NOMO-1 (cell line): ENCODE results near the gene ADCY4.

Experiments used
- DNase-seq, 2 experiments: peaks; one replicate each; lab custom pipeline; 2025; ENCODE audit not compliant: unreplicated experiment in 2 of 2; lab: John Stamatoyannopoulos, UW

The ADCY4 gene

DNA sequence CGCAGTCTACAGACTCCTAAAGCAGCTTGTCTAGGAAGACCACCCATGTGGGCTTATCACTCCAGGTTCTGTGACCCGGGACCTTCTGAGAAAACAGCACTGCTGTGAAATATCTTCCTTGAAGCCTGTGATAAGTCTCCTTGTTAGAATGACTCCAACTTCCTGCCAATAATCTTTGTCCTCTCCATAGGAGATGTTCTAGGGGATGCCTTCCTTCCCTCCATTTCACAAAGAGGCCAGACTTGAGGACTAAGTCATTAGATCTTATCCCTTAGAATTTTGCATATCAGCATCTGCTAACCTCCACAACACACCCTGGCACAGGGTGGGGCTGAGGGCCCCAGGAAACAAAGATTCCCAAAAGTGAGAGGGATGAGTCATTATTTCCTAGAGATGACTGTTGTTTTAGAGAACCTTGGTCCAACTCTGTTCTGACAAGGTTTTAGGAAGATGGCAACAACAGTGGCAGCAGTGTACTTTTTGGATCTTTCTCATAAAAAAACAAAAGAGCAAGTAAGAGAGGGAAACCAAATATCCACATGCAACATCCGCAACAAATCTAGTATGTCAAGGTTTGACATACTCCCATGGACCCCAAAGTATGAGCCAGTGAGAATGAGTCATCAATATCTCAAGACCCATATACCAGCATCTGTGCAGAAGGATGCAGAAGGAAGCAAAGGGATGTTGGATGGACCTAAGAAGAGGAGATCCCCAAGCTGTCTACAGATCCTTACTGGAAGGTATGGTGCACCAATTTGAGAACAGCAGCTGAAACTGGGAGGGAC lies 17.5 kb downstream of the ADCY4 start:
- DNase-seq = no peak

DNA sequence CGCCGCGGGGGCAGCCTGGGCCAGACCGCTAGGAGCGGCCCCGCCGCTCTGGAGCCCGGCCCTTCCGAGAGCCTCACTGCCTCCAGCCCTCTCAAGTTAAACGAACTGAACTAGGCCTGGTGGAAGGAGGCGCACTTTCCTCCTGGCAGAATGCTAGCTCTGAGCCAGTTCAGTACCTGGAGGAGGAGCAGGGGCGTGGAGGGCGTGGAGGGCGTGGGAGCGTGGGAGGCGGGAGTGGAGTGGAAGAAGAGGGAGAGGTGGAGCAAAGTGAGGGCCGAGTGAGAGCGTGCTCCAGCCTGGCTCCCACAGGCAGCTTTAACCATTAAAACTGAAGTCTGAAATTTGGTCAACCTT lies 18.3 kb downstream of the ADCY4 start:
- no peak for DNase-seq

DNA sequence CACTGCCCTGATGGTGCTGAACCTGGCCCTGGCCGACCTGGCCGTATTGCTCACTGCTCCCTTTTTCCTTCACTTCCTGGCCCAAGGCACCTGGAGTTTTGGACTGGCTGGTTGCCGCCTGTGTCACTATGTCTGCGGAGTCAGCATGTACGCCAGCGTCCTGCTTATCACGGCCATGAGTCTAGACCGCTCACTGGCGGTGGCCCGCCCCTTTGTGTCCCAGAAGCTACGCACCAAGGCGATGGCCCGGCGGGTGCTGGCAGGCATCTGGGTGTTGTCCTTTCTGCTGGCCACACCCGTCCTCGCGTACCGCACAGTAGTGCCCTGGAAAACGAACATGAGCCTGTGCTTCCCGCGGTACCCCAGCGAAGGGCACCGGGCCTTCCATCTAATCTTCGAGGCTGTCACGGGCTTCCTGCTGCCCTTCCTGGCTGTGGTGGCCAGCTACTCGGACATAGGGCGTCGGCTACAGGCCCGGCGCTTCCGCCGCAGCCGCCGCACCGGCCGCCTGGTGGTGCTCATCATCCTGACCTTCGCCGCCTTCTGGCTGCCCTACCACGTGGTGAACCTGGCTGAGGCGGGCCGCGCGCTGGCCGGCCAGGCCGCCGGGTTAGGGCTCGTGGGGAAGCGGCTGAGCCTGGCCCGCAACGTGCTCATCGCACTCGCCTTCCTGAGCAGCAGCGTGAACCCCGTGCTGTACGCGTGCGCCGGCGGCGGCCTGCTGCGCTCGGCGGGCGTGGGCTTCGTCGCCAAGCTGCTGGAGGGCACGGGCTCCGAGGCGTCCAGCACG lies 18.9 kb downstream of the ADCY4 start:
- no peak for DNase-seq

DNA sequence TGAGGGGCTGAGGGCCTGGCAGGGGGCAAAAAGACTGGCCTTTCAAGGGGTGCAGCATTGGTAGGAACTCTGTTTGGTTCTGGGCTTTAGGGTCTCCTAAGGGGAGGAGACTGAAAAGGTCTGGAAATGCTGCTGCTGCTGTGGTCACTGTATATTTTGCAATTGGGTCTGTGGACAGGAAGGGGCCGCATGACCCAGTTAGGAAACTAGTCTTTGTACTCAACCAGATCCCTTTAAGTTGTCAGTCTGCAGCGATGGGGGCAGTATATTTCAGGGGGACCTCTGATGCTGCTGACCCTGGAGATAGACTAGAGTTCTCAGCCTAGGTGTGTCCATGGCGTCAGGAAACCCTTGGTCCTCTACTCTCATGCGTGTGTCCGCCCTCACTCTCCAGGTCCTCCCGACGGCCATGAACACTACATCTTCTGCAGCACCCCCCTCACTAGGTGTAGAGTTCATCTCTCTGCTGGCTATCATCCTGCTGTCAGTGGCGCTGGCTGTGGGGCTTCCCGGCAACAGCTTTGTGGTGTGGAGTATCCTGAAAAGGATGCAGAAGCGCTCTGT lies 19.5 kb downstream of the ADCY4 start:
- DNase-seq = no peak

DNA sequence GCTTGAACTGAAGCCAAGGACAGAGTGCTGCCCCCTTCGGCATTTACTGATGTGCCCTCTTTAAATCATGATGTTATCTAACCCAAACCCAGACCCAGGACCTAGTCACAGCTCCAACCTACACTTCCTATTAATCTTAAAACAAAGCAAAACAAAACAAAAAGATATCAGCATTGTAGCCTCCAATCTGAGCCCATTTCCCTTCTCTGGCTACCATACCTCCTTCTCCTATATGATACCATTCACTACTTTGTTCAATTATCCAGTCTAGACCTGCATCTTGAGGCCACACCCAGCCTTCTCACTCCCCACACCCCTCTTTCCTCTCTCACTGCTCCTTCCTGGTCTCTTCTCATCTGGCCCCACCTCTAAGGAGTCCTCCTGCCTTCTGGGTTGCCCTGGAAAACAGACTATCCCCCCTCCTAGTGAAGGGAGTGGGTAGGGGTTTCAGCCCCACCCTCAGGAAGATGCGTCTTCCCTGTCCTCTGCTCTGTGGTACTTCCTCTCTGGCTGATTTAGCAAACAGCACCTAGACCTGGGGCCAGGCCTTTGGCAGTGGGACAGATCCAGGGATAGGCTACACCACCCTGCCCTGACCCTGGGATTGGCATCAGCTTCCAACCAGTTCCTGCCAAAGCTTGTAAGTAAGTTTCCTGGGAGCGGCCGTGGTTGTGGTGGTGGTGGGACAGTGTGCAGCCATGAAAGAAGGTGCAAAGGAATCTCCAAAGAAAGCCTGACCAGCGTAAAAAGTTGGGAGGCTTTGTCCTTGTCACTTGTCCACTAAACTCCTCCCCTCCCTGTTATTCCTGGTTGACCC lies 20.3 kb downstream of the ADCY4 start:
- DNase-seq = no peak

DNA sequence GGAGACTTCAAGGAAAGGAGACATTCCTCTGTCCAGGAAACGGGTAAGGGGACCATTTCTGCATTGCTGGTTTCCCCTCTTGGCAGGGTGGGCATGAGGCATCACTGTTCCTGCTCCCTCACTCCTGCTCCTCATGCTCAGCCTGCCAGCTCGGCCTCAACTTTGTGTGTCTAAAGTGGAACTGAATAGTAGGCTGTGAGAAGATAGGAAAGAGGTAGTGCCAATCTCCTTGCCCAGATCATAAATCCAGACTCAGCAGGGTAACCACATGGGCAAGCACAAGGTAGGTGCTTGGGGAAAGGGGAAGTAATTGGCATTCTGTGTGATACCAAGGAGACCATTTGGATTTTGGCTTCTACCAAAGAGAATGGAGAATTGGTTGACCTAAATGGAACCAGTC lies 21.0 kb downstream of the ADCY4 start:
- peak; percentile 30 to 72 for DNase-seq

DNA sequence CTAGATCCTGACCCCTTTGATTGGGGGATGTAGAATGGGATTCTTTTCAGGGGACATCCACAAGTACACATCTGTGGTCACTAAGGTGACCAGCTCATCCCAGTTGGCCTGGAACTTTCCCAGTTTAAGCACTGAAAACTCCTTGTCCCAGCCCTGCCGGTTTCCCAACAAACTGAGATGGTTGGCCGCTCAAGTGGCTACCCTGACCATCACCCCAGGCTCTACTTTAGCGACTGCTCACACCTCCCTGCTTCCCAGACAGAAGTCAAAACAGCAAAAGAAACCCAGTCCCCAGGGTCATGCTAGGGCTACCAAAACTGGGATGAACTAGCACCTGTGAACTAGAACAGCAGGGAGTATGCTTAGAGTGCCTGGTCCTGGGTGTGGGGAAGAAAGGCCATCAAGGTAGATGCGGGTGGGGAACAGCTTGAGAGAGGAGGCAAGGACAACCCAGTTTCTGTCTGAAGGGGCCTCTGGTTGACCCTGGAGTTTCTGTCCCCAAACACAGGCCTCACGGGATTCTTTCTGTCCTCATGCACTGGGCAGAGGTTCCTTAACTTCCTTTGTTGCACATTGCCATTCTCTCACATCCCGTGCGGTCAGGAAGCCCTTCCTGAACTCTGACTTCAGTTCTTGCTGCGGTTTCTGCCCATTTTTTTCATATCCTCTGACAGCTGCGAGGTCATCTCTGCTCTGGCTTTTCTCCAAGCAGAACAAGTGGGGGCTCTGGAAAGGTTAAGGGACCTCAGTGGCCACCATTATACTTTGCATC lies 21.9 kb downstream of the ADCY4 start:
- peak; percentile 83 to 89 for DNase-seq

- DNase-seq = peak; percentile 14 to 75
These were observed 22.8 kb downstream of the ADCY4 start for GRCh38 chr14:24311837-24312615.

- DNase-seq = peak; percentile 68 to 82
These were observed 23.9 kb downstream of the ADCY4 start, which contains the start of gene LTB4R for GRCh38 chr14:24310646-24311604. LTB4R (plus strand) TSS chr14:24311502; CDS start chr14:24315652, 4,150 bp downstream.

DNA sequence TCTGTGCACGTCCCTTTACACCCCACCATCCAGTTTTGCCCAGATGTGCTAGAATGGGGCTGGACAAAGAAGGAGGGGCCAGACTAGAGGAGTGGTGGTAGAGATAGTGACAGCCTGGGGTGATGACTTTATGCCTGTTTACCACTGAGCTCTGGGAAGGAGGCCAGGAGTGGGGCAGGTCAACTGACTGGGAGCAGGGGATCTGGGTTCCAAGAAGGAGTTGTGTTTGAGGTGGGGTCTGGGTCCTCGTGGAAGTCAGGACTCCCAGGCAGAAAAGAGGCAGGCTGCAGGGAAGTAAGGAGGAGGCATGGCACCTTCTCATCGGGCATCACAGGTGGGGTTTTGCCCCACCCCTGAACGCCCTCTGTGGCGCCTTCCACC lies 24.6 kb downstream of the ADCY4 start:
- DNase-seq = no peak

- DNase-seq = no peak
These were observed 25.2 kb downstream of the ADCY4 start, which contains the start of gene LTB4R2 for GRCh38 chr14:24309538-24310264. LTB4R2 (plus strand) TSS chr14:24310140; CDS start chr14:24310665, 525 bp downstream.

DNA sequence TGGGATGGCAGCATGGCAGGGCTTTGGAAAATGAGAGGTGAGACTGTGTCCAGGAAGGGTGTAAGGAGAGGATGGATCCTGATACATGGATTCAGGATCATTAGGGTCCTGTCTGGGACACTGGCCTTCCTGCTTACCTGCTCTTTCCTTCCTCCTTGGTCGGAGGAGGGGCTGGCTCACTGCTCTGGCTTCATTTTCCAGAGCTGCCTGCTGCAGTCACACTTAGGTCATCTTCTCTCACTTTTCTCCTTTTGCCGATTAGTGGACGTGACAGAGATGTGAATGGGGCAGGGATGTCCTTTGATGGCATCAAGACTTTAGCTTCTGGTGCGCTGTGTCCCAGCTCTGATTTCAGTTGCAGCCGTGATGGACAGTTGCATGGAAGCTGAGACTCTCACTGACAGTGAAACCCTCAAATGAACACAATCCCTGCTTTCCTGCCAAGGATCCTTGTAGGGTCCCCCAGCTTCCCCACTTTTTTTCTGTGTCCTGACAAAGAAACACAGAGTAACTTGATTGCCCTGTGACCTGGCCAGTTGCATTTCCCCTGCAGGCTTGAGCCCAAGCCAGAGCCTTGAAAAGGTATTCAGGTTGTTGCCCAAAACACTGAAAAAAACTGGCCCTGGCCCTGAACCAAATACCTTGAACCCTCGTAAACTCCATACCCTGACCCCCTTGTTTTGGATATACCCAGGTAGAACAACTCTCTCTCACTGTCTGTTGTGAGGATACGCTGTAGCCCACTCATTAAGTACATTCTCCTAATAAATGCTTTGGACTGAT lies 26.3 kb downstream of the ADCY4 start:
- no peak for DNase-seq

- peak; percentile 37 to 60 for DNase-seq
These were observed 27.1 kb downstream of the ADCY4 start, which contains the start of gene CIDEB for GRCh38 chr14:24307575-24308341. CIDEB (minus strand) TSS chr14:24307977; CDS start chr14:24307858, 119 bp downstream.

DNA sequence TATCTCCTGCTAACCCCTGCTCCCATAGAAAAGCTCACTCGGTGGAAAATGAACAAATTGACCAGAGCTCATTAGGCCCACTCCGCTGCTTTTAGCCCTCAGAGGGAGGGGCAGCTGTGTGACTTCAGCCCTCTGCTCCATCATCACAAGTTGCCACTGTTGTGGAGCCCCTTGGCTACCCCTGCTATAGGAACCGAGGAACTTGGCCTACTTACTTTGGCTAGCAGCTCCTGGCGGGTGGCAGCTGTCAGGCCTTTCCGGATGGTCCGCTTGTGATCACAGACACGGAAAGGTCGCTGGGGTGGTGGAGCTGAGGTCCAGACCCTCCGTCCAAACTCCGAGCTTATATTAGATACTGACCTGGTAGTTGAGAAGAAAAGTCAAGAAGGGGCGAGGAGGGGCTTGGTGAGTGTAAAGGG lies 27.7 kb downstream of the ADCY4 start:
- no peak for DNase-seq

- DNase-seq = no peak
These were observed 30.9 kb downstream of the ADCY4 start for GRCh38 chr14:24304019-24304387.
